Esophagus muscularis mucosa (tissue), 4 donors: ENCODE data around the gene CENPP. TPM values are rescaled to one million over a fixed set of nuclear protein-coding genes. Genes with fewer than 3 reads are reported as not detected.
A peak's percentile ranks its signal among the peaks of the same experiment; 100 is the strongest.

Source experiments
- DNase-seq: peaks from one replicate; pipeline ENCODE4 v3.0.0-alpha.2; 2017; ENCODE audit errors: extremely low spot score
- H3K27ac ChIP-seq, 4 donors: fragments of 200-600 bp; sonication (generic); replicated peaks in 1 of 4; 1 replicate in 3 of 4; 2 replicates in 1 of 4; pipeline ENCODE4 v1.5.1; 2016 to 2019; ENCODE audit warnings: mild to moderate bottlenecking in 1 of 4
- H3K27me3 ChIP-seq, 4 donors: fragments of 200-600 bp; sonication (generic); one replicate each; pipeline versions ENCODE4 v1.5.1 to v1.6.0; 2016 to 2019
- H3K36me3 ChIP-seq, 4 donors: fragments of 200-600 bp; sonication (generic); one replicate each; pipeline ENCODE4 v1.5.1; 2016 to 2019
- H3K4me1 ChIP-seq, 4 donors: fragments of 200-600 bp; sonication (generic); one replicate each; pipeline ENCODE4 v1.5.1; 2016 to 2019
- H3K4me3 ChIP-seq, 4 donors: fragments of 200-600 bp; sonication (generic); 1 replicate in 2 of 4; 2 replicates in 2 of 4; pipeline ENCODE4 v1.5.1; 2016 to 2019; ENCODE audit warnings: mild to moderate bottlenecking in 4 of 4, moderate library complexity in 1 of 4
- H3K9me3 ChIP-seq, 4 donors: fragments of 200-600 bp; sonication (generic); 1 replicate in 3 of 4; 2 replicates in 1 of 4; pipeline ENCODE4 v1.5.1; 2016 to 2019
- EP300 ChIP-seq: sonication (generic); formaldehyde crosslinking; IDR thresholded peaks from one replicate; pipeline ENCODE4 v1.6.1; 2017; ENCODE audit warnings: antibody characterized with exemption
- POLR2A ChIP-seq: fragments of 450-650 bp; IDR thresholded peaks from one replicate; pipeline ENCODE4 v1.6.1; 2017; ENCODE audit warnings: antibody characterized with exemption, moderate library complexity, mild to moderate bottlenecking, low read depth
- POLR2AphosphoS5 ChIP-seq, 2 donors: sonication (generic); formaldehyde crosslinking; IDR thresholded peaks; one replicate each; pipeline ENCODE4 v1.6.1; 2017; ENCODE audit warnings: antibody characterized with exemption in 2 of 2
- WGBS: methylation state at CpG from one replicate; pipeline ENCODE4 v1.1.5; 2018; 5-methylcytosine and 5-hydroxymethylcytosine counted together
- intact Hi-C: fragments of 100-400 bp; cut with DNase I; formaldehyde crosslinking; loops from one replicate; pipeline ENCODE4 v1.15.1; 2023
- total RNA-seq, 4 donors: library from RNA; depleted of rRNA; stranded (reverse); fragments of >200 nt; gene quantifications; one replicate each; pipeline versions ENCODE4 v1.1.0 to v1.2.1, GENCODE V29; 2016
- TF ChIP-seq, protein P1 (sequence below), 3 experiments: fragments of 200-600 bp in 2 of 3; fragments of 450-650 bp in 1 of 3; sonication (generic) in 2 of 3; IDR thresholded peaks; one replicate each; pipeline ENCODE4 v1.5.1; 2017 to 2019; ENCODE audit warnings: antibody characterized with exemption in 3 of 3, mild to moderate bottlenecking in 2 of 3, moderate library complexity in 1 of 3

The CENPP gene
- total RNA-seq, 4 donors from 2014 or later: 1.0 to 5.8 (median 2.0) TPM

DNA sequence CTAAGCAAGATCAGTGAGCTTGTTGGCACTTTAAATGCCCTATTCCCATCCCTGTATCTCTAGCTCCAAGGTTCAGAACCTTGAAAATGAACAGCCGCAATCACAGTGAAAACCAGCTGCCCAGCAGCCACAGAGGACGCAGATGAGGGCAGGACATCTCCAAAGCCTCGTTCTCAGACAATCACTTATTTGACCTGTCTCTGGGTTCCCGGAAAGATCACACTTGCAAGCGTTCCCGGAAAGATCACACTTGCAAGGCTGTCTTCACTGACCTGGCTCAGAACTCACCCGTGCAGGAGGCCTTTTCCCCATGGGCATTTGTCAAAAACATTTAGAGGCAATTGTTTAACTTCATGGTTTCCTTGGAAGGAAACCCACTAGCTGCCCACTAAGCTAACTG, 318.5 kb downstream of the CENPP start:
- H3K27me3 ChIP-seq: no peaks in the 10 kb centered on the region
- H3K4me1 ChIP-seq: no peaks in the 10 kb centered on the region
- no peak overlapping the region for H3K4me3 ChIP-seq
- WGBS: 90% methylated on average over 7 of the region's 7 CpGs
- intact Hi-C loops: no loop called here
- DNase-seq: peak; percentile 88
- H3K36me3 ChIP-seq: peaks cover 22 to 100% (median 98%) of the 10 kb centered on the region in 4 donors
- H3K27ac ChIP-seq: no peak overlapping the region
- H3K9me3 ChIP-seq: peaks cover 0 to 5% (median 0%) of the 10 kb centered on the region in 4 donors
- TF ChIP-seq POLR2A (no peak), EP300 (no peak), POLR2AphosphoS5 (IDR thresholded peaks at IDR 0.05) (no peak)
- TF ChIP-seq, protein P1, sequence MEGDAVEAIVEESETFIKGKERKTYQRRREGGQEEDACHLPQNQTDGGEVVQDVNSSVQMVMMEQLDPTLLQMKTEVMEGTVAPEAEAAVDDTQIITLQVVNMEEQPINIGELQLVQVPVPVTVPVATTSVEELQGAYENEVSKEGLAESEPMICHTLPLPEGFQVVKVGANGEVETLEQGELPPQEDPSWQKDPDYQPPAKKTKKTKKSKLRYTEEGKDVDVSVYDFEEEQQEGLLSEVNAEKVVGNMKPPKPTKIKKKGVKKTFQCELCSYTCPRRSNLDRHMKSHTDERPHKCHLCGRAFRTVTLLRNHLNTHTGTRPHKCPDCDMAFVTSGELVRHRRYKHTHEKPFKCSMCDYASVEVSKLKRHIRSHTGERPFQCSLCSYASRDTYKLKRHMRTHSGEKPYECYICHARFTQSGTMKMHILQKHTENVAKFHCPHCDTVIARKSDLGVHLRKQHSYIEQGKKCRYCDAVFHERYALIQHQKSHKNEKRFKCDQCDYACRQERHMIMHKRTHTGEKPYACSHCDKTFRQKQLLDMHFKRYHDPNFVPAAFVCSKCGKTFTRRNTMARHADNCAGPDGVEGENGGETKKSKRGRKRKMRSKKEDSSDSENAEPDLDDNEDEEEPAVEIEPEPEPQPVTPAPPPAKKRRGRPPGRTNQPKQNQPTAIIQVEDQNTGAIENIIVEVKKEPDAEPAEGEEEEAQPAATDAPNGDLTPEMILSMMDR (IDR thresholded peaks at IDR 0.05): no peak

DNA sequence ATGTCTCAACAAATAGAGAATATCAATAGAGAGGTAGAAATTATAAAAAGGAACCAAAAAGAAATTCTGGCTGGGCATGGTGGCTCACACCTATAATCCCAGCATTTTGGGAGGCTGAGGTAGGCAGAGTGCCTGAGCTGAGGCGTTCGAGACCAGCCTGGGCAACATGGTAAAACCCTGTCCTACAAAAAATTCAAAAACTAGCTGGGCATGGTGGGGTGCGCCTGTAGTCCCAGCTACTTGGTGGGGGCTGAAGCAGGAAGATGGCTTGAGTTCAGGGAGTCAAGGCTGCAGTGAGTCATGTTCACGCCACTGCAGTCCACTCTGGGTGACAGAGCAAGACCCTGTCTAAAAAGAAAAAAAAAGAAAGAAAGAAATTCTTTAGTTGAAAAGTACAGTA, 319.3 kb downstream of the CENPP start:
- Histone ChIP-seq H3K9me3 (peaks cover 0 to 5% (median 0%) of the 10 kb centered on the region in 4 donors), H3K27ac (no peak overlapping the region), H3K36me3 (peaks cover 22 to 100% (median 93%) of the 10 kb centered on the region in 4 donors), H3K27me3 (no peaks in the 10 kb centered on the region), H3K4me3 (no peak overlapping the region), H3K4me1 (no peaks in the 10 kb centered on the region)
- 97% methylated on average over 4 of the region's 4 CpGs for WGBS
- DNase-seq: peak; percentile 81
- TF ChIP-seq POLR2AphosphoS5 (IDR thresholded peaks at IDR 0.05): no peak
- no peak for TF ChIP-seq EP300
- TF ChIP-seq, protein P1 (IDR thresholded peaks at IDR 0.05): no peak
- no peak for TF ChIP-seq POLR2A
- intact Hi-C loops: no loop called here

DNA sequence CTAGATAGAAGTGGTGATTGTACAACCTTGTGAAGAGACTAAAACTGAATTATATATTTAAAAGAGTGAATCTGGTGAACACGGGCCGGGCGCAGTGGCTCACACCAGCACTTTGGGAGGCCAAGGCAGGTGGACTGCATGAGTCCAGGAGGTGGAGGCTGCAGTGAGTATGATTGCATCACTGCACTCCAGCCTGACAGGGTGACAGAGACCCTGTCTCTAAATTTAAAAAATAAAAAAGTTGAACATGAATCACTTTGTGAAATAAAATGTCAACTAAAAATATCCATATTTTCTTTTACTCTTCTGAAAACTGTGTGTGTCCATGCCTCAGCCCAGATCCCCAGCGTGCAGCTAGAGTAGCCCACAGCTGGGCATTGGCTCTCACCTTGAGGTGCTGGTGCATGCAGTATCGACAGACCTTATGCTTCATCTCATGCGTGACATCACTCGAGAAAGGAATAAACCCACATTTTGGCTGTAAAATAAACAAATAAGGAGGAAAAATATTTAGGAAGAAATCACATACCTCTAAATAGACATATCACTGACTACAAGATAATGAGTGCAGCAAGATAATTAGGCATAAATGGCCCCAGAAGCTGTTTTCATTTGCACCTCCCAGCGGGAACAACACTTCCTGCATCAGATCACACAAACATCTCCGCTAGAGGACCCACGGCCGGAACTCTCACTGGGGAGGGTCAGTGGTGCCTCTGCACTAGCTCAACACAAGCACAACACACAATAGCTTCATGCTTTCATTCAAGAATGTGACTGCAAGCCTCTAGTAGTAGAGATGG, 322.1 kb downstream of the CENPP start:
- Histone ChIP-seq H3K27me3 (no peaks in the 10 kb centered on the region), H3K4me1 (peaks cover 0 to 18% (median 16%) of the 10 kb centered on the region in 4 donors), H3K27ac (no peak overlapping the region), H3K4me3 (no peak overlapping the region), H3K36me3 (peaks cover 18 to 89% (median 76%) of the 10 kb centered on the region in 4 donors), H3K9me3 (peaks cover 0 to 5% (median 0%) of the 10 kb centered on the region in 4 donors)
- WGBS: 89% methylated on average over 11 of the region's 11 CpGs
- DNase-seq: peak; percentile 85
- intact Hi-C loops: no loop called here
- TF ChIP-seq, protein P1 (IDR thresholded peaks at IDR 0.05): no peak
- TF ChIP-seq POLR2A (no peak), EP300 (no peak), POLR2AphosphoS5 (IDR thresholded peaks at IDR 0.05) (no peak)

DNA sequence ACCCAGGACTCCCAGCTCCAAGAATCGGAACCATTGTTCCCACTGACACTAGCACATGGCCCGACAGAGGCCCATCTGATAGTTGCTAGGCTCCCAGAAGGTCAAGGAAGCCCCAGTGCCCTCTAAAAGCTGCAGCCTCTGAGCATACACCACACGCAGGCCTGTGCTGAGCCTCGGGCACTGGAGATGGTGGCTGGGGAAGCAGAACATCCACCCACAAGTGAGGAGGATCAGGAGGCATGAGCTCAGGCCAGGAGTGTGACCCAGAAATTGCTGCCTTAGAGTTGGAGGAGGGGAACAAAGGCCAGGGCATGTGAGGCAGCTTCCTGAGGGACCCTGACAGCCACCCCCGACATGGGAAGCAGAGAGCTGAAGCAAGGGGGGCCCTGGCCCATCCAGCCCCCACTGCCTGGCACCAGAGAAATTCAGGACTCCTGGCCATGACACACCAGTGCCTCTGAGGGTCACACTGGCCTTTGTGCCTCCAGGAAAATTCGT, 322.8 kb downstream of the CENPP start:
- H3K27ac ChIP-seq: no peak overlapping the region
- no peak for TF ChIP-seq POLR2AphosphoS5 (IDR thresholded peaks at IDR 0.05)
- no peak for TF ChIP-seq EP300
- TF ChIP-seq POLR2A: no peak
- TF ChIP-seq, protein P1 (IDR thresholded peaks at IDR 0.05): no peak
- intact Hi-C loops: no loop called here
- peak; percentile 83 for DNase-seq
- H3K4me3 ChIP-seq: no peak overlapping the region
- WGBS: 100% methylated on average over 2 of the region's 6 CpGs
- H3K9me3 ChIP-seq: peaks cover 0 to 5% (median 0%) of the 10 kb centered on the region in 4 donors
- H3K27me3 ChIP-seq: no peaks in the 10 kb centered on the region
- H3K4me1 ChIP-seq: peaks cover 0 to 24% (median 21%) of the 10 kb centered on the region in 4 donors
- peaks cover 18 to 85% (median 72%) of the 10 kb centered on the region in 4 donors for H3K36me3 ChIP-seq
